ENCODE measurements around the gene TMEM116.
A peak's percentile ranks its signal among the peaks of the same experiment; 100 is the strongest.
"Not testable (repeated sequence)": the region's sequence is repeated elsewhere in the genome, so short reads cannot be mapped to it uniquely, and the experiment has no call there.

TMEM116 gene

DNA sequence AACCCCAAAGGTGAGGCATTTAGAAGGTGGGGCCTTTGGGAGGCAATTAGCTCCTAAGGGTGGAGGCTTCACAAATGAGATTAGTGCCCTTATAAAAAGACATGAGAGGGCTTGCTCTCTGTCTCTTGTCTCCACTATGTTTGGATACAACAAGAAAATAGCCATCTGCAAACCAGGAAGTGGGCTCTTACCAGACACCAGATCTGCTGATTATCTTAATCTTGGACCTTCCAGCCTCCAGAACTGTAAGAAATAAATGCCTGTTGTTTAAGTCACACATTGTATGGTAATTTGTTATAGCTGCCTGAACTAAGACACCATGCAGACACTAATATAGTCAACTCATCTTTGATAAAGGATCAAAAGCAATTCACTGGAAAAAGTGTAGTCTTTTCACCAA, 34.4 kb downstream of the TMEM116 start:
- peaks cover 14% of the 10 kb centered on the region for H3K4me1 Mint-ChIP-seq
- H3K36me3 Mint-ChIP-seq = peaks cover 21% of the 10 kb centered on the region
- no peak overlapping the region for H3K27ac Mint-ChIP-seq
- no peak overlapping the region for H3K4me3 Mint-ChIP-seq
- H3K27me3 Mint-ChIP-seq = no peaks in the 10 kb centered on the region
- H3K9me3 Mint-ChIP-seq = no peaks in the 10 kb centered on the region
- DNase-seq = no peak
- CTCF ChIA-PET = no interaction called here

DNA sequence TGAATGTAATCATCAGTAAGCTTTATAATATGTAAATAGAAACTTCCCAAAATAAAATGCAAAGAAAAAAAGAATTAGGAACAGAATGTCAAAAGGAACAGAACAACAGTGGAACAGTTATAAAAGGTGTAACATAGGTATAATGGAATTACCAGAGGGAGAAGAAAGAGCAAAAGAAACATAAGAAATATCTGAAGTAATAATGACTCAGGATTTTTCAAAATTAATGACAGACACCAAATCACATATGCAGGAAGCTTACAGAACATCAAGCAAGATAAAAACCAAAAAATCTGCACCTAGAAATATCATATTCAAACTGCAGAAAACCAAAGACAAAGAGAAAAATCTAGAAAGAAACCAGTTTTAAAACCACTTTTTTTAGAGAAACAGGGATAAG, 36.1 kb downstream of the TMEM116 start:
- no peaks in the 10 kb centered on the region for H3K9me3 Mint-ChIP-seq
- H3K27ac Mint-ChIP-seq = no peak overlapping the region
- DNase-seq = no peak
- no peaks in the 10 kb centered on the region for H3K27me3 Mint-ChIP-seq
- H3K4me3 Mint-ChIP-seq = no peak overlapping the region
- H3K4me1 Mint-ChIP-seq = peaks cover 14% of the 10 kb centered on the region
- peaks cover 29% of the 10 kb centered on the region for H3K36me3 Mint-ChIP-seq
- CTCF ChIA-PET = interaction anchor here (0.6 to 1.3 kb wide), 2 partner anchors 37 to 42 kb away, joined by 4 to 5 read pairs; no protein-coding TSS in a partner anchor

DNA sequence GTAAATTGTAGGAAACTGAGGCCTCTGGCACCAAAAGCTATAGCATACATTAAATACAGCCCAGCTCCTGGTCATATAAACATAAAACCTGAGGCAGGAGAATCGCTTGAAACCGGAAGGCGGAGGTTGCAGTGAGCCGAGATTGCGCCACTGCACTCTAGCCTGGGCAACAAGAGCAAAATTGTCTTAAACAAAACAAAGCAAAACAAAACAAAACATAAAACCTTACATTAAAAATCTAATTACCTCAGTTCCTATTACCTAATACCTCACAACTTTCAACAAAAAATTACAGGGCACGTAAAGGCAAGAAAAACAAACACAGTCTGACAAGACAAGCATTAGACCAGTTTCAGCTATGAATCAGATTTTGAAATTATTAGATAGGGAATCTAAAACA, 36.7 kb downstream of the TMEM116 start:
- Mint-ChIP-seq H3K27ac (no peak overlapping the region), H3K4me1 (peaks cover 14% of the 10 kb centered on the region)
- CTCF ChIA-PET = interaction anchor here (1.3 kb wide), 1 partner anchor 38 kb away, joined by 5 read pairs; no protein-coding TSS in a partner anchor

DNA sequence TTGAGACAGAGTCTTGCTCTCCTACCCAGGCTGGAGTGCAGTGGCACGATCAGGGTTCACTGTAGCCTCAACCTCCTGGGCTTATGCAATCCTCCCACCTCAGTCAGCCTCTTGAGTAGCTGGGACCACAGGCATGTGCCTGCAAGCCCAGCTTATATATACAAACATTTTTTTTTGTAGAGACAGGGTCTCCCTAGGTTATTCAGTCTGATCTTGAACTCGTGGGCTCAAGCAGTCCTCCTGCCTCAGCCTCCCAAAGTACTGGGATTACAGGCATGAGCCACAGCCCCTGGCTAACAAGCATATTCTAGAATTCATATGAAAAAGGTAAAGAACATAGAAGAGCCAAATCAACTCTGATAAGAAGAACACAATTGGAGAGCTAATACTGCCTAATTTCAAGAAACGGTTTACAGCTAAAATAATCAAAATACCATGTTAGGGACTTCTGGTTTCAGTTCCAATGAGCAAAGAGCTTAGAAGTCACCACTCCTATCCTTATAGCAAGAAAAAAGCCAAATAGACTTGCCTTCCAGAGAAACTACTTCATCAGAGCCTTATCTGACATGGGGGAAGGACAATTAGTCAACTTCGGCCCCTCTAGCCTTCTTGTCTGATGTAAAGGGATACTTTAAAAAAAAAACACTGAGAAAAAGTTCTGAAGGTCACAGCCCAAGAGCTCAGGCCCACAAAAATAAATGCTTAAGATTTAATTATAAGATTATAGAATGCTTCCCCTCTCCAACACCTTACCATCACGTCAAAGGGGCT, 37.6 kb downstream of the TMEM116 start:
- no peak overlapping the region for H3K27ac Mint-ChIP-seq

More for the DNA sequence above, 36.7 kb downstream of the TMEM116 start:
- peaks cover 2% of the 10 kb centered on the region for H3K9me3 Mint-ChIP-seq
- no peak overlapping the region for H3K4me3 Mint-ChIP-seq
- DNase-seq = no peak
- no peaks in the 10 kb centered on the region for H3K27me3 Mint-ChIP-seq
- peaks cover 27% of the 10 kb centered on the region for H3K36me3 Mint-ChIP-seq

DNA sequence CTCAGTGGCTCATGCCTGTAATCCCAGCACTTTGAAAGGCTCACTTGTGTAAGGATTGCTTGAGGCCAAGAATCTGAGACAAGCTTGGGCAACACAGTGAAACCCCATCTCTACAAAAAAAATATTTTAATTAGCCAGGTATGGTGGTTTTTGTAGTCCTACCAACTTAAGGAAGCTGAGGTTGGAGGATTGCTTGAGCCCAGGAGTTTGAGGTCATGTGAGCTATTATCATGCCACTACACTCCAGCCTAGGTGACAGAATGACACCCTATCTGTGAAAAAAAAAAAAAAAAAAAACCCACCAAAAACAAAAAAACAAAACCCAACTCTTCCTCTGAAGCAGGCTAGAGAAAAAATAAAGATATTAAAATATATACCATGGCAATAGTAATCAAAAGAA, 41.2 kb downstream of the TMEM116 start:
- H3K27me3 Mint-ChIP-seq = no peaks in the 10 kb centered on the region
- CTCF ChIA-PET = interaction anchor here (1.3 kb wide), 1 partner anchor 9 kb away, joined by 3 read pairs; no protein-coding TSS in a partner anchor
- H3K4me3 Mint-ChIP-seq = no peak overlapping the region
- DNase-seq = no peak
- peaks cover 13% of the 10 kb centered on the region for H3K4me1 Mint-ChIP-seq
- H3K27ac Mint-ChIP-seq = no peak overlapping the region
- peaks cover 14% of the 10 kb centered on the region for H3K9me3 Mint-ChIP-seq
- peaks cover 30% of the 10 kb centered on the region for H3K36me3 Mint-ChIP-seq

More for the DNA sequence above, 37.6 kb downstream of the TMEM116 start:
- Mint-ChIP-seq H3K27me3 (no peaks in the 10 kb centered on the region), H3K36me3 (peaks cover 31% of the 10 kb centered on the region), H3K4me3 (no peak overlapping the region), H3K9me3 (peaks cover 8% of the 10 kb centered on the region), H3K4me1 (peaks cover 14% of the 10 kb centered on the region)
- CTCF ChIA-PET = no interaction called here
- DNase-seq = no peak

DNA sequence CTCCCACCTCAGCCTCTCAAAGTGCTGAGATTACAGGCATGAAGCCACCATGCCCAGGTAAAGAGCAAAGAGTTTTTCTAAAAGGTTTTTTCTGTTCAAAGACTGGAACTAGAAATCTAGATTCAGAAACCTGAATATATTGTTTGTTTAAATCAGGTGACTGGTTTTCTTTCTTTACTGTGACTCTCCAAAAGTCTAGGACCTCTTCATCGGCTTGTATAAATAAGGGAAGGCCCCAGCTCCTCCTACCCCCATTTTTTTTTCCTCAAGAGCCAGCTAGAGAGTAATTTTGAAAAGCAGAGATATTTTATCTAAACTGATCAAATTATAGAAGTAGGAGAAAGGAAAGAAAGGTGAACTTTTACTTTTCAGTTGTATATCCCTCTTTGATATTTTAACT, 48.0 kb downstream of the TMEM116 start:
- peaks cover 53% of the 10 kb centered on the region for H3K36me3 Mint-ChIP-seq
- CTCF ChIA-PET = interaction anchor here (1.3 kb wide), 1 partner anchor 49 kb away, joined by 3 read pairs; no protein-coding TSS in a partner anchor
- peaks cover 30% of the 10 kb centered on the region for H3K9me3 Mint-ChIP-seq
- no peaks in the 10 kb centered on the region for H3K27me3 Mint-ChIP-seq
- peaks cover 15% of the 10 kb centered on the region for H3K4me1 Mint-ChIP-seq
- no peak overlapping the region for H3K4me3 Mint-ChIP-seq
- no peak for DNase-seq
- H3K27ac Mint-ChIP-seq = no peak overlapping the region

DNA sequence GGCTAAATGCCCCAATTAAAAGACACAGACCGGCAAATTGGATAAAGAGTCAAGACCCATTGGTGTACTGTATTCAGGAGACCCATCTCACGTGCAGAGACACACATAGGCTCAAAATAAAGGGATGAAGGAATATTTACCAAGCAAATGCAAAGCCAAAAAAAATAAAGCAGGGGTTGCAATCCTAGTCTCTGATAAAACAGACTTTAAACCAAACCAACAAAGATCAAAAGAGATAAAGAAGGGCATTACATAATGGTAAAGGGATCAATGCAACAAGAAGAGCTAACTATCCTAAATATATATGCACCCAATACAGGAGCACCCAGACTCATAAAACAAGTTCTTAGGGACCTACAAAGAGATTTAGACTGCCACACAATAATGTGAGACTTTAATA, 53.4 kb downstream of the TMEM116 start:
- Mint-ChIP-seq H3K36me3 (peaks cover 79% of the 10 kb centered on the region), H3K9me3 (peaks cover 62% of the 10 kb centered on the region)
- H3K4me1 Mint-ChIP-seq, H3K4me3 Mint-ChIP-seq, H3K27me3 Mint-ChIP-seq, CTCF ChIA-PET, H3K27ac Mint-ChIP-seq, DNase-seq: not testable (repeated sequence)

DNA sequence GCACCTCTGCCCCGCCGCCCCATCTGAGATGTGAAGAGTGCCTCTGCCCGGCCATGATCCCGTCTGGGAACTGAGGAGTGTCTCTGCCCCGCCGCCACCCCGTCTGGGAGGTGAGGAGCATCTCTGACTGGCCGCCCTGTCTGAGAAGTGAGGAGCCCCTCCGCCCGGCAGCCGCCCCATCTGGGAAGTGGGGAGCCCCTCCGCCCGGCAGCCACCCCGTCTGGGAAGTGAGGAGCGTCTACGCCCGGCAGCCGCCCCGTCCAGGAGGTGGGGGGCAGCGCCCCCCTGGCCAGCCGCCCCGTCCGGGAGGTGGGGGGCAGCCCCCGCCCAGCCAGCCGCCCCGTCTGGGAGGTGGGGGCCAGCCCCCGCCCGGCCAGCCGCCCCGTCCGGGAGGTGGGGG, 55.7 kb downstream of the TMEM116 start:
- H3K4me3 Mint-ChIP-seq, DNase-seq, CTCF ChIA-PET, H3K27me3 Mint-ChIP-seq, H3K27ac Mint-ChIP-seq: not testable (repeated sequence)
- H3K36me3 Mint-ChIP-seq = peaks cover 82% of the 10 kb centered on the region
- peaks cover 70% of the 10 kb centered on the region for H3K9me3 Mint-ChIP-seq
- peaks cover 16% of the 10 kb centered on the region for H3K4me1 Mint-ChIP-seq

DNA sequence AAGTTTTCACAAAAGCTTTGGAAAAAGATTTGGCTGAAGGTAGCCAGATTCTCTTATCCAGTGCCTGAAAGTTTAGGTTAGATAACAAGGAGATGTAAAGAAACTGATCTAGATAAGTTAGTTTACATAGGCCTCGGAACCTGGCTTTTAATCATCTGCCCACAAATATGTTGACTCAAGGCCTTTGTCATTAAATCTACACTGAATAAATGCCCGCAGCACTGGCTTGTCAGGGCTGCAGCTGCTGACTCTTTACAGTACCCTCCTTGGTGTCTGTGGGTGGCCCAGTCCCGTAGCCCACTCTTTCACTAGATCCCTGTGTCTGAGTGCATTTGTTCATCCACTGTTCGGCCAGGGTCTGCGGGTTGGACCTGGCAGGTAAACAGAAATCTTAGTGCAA, 58.0 kb downstream of the TMEM116 start:
- CTCF ChIA-PET = no interaction called here

DNA sequence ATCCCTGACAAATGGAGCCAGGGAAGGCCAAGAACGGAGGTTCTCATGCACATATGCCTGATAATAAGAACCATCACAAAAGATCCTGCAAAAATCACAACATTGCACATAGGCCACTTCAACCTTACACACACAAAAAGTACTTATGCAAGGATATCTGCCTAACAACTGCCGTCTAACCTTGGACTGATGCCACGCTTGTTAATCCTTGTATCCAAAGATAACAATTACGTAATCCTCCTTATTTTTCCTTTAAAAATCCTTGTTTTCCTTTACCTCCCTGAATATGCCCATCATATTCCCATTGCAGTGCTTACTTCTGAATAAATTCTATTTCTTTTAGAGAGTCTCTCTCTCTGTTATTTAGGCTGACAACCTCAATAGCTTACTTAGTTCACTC, 59.5 kb downstream of the TMEM116 start:
- H3K4me1 Mint-ChIP-seq = peaks cover 39% of the 10 kb centered on the region
- no peak overlapping the region for H3K27ac Mint-ChIP-seq
- no peak for DNase-seq
- no peaks in the 10 kb centered on the region for H3K27me3 Mint-ChIP-seq
- CTCF ChIA-PET = interaction anchor here (0.6 kb wide), 1 partner anchor 401 kb away, joined by 3 read pairs; no protein-coding TSS in a partner anchor
- H3K9me3 Mint-ChIP-seq = peaks cover 42% of the 10 kb centered on the region
- no peak overlapping the region for H3K4me3 Mint-ChIP-seq
- H3K36me3 Mint-ChIP-seq = peaks cover 58% of the 10 kb centered on the region

More for the DNA sequence above, 58.0 kb downstream of the TMEM116 start:
- DNase-seq = no peak
- Mint-ChIP-seq H3K4me1 (peaks cover 38% of the 10 kb centered on the region), H3K9me3 (peaks cover 55% of the 10 kb centered on the region), H3K36me3 (peaks cover 72% of the 10 kb centered on the region), H3K27me3 (no peaks in the 10 kb centered on the region), H3K27ac (no peak overlapping the region), H3K4me3 (no peak overlapping the region)

DNA sequence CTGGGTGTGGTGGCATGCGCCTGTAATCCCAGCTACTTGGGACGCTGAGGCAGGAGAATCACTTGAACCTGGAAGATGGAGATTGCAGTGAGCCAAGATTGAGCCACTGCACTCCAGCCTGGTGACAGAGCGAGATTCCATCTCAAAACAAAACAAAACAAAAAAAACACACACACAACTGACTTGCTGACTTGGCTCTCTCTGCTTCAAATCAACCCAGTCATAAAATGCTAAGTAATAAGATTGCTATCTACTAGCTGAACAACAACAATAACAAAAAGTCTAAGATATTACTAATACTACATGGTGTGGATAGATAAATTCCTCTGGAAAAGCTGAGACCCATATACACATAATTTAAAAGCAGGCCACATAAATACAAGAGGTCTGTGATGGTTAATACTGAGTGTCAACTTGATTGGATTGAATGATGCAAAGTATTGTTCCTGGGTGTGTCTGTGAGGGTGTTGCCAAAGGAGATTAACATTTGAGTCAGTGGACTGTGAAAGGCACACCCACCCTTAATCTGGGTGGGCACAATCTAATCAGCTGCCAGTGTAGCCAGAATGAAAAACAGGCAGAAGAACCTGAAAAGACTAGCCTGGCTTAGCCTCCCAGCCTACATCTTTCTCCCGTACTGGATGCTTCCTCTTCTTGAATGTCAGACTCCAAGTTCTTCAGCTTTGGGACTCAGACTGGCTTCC, 60.7 kb downstream of the TMEM116 start:
- Mint-ChIP-seq H3K4me1 (peaks cover 48% of the 10 kb centered on the region), H3K27ac (peak overlapping the region; percentile 29), H3K9me3 (peaks cover 39% of the 10 kb centered on the region), H3K36me3 (peaks cover 57% of the 10 kb centered on the region)
- DNase-seq, H3K27me3 Mint-ChIP-seq, H3K4me3 Mint-ChIP-seq: not testable (repeated sequence)
- CTCF ChIA-PET = interaction anchor here (0.6 to 2.6 kb wide), 2 partner anchors 61 to 358 kb away, joined by 3 to 10 read pairs; partner anchors contain the start of genes ERP29 and TMEM116

DNA sequence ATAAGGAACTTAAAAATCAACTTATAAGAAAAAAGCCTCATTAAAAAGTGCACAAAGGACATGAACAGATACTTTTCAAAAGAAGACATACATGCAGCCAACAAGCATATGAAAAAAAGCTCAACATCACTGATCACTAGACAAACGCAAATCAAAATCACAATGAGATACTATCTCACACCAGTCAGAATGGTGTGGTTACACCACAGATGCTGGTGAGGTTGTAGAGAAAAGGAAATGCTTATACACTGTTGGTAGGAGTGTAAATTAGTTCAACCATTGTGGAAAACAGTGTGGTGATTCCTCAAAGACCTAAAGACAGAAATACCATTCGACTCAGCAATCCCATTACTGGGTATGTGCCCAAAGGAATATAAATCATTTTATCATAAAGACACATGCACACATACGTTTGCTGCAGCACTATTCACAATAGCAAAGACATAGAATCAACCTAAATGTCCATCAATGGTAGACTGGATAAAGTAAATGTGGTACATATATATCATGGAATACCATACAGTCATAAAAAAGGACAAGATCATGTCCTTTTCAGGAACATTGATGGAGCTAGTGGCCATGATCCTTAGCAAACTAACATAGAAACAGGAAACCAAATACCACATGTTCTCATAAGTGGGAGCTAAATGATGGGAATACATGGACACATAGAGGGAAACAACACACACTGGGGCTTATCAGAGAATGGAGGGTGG, 61.8 kb downstream of the TMEM116 start:
- H3K9me3 Mint-ChIP-seq = peaks cover 31% of the 10 kb centered on the region
- H3K36me3 Mint-ChIP-seq = peaks cover 46% of the 10 kb centered on the region
- H3K4me1 Mint-ChIP-seq = peaks cover 58% of the 10 kb centered on the region
- H3K4me3 Mint-ChIP-seq = peak overlapping the region; percentile 9
- CTCF ChIA-PET = interaction anchor here (2.6 kb wide), 1 partner anchor 62 kb away, joined by 10 read pairs; the partner anchor contains the start of genes ERP29 and TMEM116
- peak overlapping the region; percentile 31 for H3K27ac Mint-ChIP-seq
- DNase-seq = peak; percentile 52
- H3K27me3 Mint-ChIP-seq = not testable (repeated sequence)

DNA sequence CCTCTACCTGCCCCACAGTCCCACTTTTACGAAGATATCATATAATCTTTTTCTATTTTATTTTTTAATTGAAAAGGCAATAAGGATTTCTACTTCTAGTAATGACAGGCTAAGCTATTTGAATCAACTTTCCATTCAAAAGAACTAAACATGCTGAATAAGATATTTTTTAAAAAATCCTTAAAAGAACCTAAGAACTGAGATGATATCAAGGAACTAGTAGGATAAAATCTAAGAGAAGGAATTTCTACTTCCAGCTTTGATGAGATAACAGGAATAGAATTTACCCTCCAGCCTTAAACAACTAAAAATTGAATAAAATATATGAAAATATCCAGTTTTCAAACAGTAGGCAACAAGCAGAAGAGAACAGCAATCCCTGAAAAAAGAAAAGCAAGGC, 69.0 kb downstream of the TMEM116 start:
- DNase-seq = no peak
- Mint-ChIP-seq H3K4me3 (no peak overlapping the region), H3K9me3 (no peaks in the 10 kb centered on the region), H3K36me3 (peaks cover 4% of the 10 kb centered on the region), H3K4me1 (peaks cover 32% of the 10 kb centered on the region), H3K27me3 (no peaks in the 10 kb centered on the region), H3K27ac (no peak overlapping the region)
- CTCF ChIA-PET = interaction anchor here (0.8 to 6.0 kb wide), 6 partner anchors 18 to 443 kb away, joined by 3 to 65 read pairs (median 4); partner anchors contain the start of genes ERP29 and TMEM116

DNA sequence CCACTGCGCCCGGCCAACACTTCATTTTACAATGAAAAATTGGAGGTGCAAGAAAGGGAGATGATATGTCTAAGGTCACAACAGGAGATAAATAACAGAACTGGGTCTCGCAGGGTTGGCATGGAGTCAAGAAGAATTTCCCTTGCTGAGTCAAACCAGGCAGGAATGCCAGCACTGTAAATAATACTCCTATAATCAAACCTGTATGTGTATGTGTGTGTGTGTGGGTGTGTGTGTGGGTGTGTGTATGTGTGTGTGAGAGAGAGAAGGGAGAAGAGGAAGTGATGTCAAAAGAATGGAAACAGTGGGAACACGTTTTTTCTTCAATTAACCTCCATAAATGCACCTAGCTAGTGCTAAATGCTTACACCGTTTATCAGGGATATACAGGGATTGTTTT, 70.4 kb downstream of the TMEM116 start:
- H3K27me3 Mint-ChIP-seq = no peaks in the 10 kb centered on the region
- no peak for DNase-seq
- H3K9me3 Mint-ChIP-seq = no peaks in the 10 kb centered on the region
- peaks cover 25% of the 10 kb centered on the region for H3K4me1 Mint-ChIP-seq
- CTCF ChIA-PET = interaction anchor here (1.0 to 6.0 kb wide), 2 partner anchors 71 to 445 kb away, joined by 3 to 65 read pairs; partner anchors contain the start of genes ERP29 and TMEM116
- H3K4me3 Mint-ChIP-seq = no peak overlapping the region
- H3K36me3 Mint-ChIP-seq = peaks cover 2% of the 10 kb centered on the region
- H3K27ac Mint-ChIP-seq = peak overlapping the region; percentile 26
